GM21576 (cell line): ENCODE data around the gene USPL1.
"Not testable (repeated sequence)": the region's sequence is repeated elsewhere in the genome, so short reads cannot be mapped to it uniquely, and the experiment has no call there.

Source experiments
- ATAC-seq: cut with Tn5 transposase; IDR thresholded peaks from one replicate; pipeline ENCODE4 v1.9.1; 2021; ENCODE audit warnings: mild to moderate bottlenecking, moderate library complexity; ENCODE audit not compliant: unreplicated experiment

The USPL1 gene

DNA sequence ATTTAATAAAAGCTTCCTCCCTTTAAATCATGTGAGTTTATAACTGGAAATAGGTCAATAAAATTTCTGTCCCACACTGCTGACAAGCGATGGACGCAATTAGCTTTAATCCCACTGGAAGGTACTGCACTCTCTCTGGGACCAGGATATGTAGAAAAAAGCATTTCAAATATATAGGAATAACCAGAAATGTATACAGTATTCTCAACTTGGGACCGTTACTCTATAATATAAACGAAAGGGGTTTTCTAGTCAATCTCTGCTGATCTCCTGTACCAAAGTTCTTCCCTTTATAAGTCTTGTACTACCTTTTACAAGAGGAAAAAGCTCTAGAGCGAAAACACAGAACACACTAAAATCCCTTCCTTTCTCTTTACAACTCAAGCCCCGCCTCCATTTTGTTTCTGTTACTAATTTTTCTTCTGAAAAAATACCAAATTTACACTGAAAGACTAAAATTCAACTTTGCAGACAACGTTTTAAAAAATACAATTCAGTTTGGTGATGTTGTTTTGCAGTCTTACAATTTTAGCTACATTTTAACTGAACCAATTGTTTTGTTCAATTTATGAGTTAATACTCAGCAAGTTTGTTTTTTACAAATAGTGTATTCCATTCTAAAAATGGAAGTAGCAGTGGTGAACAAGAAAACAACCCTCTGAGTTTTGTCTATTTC is 1.7 kb upstream of the USPL1 start:
- ATAC-seq = no peak

DNA sequence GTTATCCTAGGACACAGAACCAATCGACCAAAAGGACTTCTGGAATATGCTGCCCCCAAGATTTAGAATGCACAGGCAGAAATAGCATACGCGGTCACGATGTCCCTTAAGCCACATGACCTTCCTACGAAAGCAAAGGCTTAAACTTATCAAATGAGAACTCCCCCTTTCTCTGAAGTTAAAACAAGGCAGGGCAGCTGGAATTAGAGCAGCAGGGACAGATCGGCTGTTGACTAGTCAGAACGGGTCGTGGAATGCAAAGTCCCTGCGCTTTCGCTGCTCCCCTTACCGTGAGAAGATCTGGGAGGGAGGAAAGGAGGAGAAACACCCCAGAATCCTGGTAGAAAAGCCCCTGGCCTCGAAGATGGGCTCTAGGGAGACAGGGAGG is 799 bp upstream of the USPL1 start:
- peak; percentile 24 for ATAC-seq

DNA sequence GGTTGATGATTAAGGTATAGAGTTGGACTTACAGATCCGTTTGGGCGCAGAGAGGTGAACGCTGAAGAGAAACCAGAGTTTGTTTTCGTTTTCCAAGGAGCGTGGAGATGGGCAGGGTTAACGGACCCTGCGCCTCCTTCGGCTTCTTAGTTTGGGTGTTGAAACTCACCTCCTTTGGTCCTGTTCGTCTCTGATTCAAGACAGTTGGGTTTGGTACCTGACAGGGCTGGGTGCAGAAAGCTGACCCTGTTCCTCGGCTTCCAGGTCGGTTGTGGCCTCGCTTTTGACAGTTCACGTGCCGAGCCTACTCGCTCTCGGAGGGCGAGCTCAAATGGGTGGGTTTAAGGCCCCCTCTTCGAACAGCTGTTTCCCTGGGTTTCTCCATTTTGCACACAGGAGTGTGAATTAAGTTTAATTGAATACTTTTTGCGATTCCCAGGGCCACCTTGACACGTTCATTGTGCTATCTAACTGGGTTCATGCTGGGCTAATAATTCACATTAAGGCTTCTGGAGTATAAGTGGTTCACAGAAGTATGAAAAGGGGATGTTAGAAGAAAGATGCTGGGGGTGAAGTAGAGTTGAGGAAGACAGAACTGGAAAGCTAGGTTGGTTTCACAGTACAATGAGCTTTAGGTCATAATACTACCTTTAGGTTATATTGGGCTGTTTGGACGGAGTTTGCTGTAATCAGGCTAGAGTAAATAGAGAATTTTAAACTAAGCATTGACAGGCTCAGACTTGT is 638 bp downstream of the USPL1 start:
- no peak for ATAC-seq

DNA sequence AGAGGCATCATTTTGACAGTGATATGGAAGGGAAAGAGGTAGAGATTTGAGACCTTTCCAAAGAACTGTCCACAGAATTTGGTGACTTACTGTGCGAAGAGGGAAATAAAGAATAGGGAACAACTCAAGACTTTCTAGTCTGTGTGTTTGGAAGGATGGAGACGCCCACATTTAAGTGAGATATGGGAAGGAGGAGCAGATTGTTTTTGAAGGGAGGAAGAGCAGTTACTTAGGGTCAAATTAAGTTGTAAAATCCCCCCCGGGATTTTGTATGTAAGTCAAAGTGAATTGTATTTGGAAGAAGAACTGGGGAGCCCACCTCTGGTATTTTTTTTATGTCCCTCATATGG is 1.2 kb downstream of the USPL1 start:
- no peak for ATAC-seq

DNA sequence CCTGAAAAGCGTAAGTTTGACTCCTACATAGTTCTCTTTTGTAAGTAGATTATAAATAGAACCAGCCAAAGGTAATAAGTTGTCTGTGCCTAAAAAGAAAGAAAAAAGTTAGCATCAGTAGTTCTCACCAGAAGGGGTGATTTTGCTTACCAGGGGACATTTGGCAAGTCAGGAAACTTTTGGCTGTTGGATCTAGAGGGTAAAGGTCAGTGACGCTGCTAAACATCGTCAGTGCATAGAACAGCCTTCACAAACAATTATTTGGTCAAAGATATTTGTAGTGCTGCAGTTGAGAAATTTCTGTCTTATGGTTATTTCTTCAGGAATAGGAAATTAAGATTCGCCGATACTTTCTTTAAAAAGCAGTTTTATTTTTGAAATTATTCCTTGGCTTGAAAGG is 2.0 kb downstream of the USPL1 start:
- ATAC-seq = no peak

DNA sequence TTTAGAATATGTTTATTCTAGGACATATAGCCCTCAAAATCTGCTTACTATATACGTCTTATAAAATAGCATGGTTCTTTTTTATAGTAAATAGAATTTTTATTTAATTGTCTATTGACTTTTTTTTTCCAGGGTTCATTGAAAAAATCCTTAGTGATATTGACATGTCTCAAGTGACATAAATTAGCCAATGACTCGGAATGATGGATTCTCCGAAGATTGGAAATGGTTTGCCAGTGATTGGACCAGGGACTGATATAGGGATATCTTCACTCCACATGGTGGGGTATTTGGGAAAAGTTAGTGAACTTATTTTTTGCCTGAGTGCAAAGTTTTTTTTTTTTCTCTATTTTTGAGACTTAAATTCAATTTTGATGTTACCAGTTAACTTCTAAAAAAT is 3.2 kb downstream of the USPL1 start:
- no peak for ATAC-seq

DNA sequence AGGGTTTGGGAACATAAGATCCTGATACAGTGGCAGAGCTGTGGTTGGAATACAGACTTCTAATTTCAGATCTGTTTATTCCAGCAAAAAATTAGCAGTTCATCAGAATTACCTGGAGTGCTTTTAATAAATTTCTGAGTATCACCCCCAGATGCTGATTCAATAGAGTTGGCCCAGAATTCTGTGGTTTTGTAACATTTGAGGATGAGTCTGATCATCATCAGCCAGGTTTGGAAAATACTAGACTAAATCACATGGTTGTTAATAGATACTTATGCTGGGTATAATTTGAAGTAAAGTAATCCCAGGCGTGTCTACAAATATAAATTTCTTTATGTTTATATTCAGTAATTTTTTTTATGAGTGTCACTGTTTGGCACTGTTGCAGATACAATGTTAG is 4.8 kb downstream of the USPL1 start:
- ATAC-seq = no peak

DNA sequence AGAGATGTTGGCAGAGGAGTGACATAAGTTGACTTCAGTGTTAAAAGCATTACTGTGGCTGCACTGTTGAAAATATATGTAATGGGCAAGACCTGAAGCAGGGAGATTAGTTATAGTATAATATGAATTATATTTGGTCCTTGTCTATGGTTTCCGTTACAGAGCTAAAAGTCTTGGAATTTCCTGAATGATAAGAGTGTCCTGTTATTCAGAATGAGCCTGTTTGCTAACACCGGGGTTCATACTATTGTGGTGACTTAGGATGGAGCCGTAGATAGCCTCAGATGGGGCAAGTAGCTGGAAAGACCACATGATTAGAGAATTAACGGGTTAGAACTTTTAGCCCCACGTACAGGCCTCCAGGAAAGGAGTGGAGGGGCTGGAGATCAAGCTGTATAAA is 5.7 kb downstream of the USPL1 start:
- no peak for ATAC-seq

DNA sequence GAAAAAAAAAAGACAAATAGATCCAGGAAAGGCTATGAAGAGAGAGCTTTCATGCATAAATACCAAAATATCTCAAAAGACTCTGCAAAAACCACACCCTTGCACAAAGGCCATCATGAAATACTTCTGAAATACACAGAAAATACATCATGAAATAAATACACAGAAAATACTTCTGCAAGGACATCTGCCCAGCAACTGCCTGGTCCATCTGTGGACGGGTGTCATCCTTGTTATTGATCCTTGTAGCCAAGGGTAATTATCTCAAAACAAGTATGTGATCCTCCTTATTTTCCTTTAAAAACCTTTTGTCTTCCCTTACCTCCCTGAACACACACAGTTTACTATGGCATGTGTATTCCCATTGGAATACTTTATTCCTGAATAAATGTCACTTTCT is 6.9 kb downstream of the USPL1 start:
- no peak for ATAC-seq

DNA sequence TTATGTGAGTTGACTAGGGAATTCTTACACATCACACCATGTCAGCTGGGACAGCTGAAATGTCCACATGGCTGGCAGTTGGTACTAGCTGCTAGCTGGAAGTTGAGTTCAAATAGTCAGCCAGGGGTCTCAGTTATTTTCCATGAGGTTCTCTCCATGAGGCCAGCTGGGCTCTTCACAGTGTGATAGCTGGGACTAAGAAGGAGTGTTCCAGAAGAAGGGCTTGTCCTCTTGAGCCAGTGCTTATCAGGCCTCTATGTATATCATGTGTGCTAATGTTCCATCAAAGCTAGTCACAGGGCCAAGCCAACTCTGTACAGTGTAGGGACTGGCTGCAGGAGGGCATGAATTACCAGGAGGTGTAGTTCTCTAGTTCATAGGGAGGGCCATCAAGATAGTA is 11.8 kb downstream of the USPL1 start:
- ATAC-seq = no peak

DNA sequence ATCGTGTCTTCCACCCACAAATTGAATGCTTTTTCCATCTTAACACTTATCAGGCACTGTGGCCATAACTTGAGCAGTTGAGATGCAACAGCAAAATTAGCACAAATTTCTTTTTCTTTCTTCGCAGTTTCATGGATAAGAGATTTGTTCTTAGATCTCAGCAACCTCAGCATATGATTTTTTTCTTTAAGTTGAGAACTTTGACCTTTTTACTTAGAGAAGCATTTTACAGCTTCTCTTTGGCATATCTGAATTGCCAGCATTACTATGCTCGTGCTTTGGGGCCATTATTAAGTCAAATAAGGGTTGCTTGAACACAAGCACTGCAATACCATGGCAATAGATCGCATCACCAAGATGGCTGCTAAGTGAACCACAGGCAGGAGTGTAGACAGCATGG is 16.1 kb downstream of the USPL1 start:
- ATAC-seq = no peak

DNA sequence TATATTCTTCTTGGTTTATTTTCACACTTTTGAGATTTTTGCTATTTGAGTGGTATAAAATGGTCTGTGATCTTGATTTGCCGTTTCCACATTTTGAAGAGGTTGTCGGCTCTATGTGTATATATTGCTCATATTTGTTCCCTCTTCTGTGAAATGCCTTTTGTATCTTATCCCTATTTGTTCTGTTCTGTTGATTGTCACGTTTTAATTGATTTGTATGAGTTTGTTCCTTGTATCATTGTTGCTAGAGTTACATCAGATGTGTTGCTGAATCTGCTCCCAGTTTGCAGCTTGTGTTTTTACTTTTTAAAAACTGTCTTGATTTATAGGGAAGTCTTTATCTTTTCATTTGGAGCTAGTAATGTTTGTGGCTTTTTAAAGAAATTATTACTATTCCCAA is 17.1 kb downstream of the USPL1 start:
- no peak for ATAC-seq

DNA sequence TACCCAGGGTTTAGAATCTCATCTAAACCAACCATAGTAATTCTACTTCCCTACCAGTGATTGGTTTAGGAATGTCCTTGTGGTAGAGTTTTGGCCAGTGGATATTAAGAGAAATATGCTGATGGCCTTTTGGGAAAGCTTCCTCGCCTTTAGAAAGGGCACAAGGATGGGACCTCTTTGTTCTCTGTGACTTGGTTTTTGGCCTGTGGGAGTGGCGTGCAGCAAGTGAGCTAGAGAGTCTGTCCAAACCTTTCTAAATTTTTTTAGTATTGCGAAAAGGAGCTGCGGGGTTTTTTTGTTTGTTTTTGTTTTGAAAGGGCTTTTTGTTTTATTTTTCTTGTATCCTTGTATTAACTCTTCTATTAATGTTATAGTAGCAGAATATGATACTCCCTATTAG is 20.6 kb downstream of the USPL1 start:
- ATAC-seq = no peak

DNA sequence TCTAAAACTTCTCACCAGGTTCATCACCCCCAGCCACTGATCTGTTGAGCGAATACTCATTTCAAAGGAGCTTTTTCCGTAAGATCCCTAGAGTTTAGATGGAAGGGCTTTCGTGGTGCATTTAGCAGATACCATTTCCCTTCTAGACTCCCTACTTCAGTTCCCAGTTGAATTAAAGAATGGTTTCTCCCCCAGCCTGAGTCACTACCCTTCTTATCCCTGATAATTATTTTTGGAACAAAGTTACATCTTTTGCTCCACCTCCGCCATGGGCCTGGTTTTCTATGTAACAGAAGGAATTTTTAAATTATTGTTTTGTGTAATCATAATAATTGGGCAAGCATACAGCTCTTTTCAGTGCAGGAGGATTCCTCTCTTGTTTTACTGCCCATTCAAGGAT is 22.0 kb downstream of the USPL1 start:
- ATAC-seq = no peak

DNA sequence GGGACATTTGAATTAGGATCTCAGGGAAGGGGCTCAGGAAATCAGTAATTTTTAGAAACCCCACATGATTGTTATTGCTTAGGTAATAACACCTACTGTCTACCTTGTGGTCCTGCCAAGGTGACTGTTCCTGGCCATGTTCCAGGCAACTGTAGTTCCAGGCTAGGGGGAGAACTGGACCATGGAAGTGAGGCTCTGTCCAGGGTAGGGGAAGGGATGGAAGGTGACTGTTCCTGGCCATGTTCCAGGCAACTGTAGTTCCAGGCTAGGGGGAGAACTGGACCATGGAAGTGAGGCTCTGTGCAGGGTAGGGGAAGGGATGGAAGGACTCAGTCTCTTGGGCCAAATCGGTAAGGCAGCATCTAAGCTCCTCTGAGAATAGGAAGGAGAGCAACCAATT is 23.5 kb downstream of the USPL1 start:
- ATAC-seq = not testable (repeated sequence)

DNA sequence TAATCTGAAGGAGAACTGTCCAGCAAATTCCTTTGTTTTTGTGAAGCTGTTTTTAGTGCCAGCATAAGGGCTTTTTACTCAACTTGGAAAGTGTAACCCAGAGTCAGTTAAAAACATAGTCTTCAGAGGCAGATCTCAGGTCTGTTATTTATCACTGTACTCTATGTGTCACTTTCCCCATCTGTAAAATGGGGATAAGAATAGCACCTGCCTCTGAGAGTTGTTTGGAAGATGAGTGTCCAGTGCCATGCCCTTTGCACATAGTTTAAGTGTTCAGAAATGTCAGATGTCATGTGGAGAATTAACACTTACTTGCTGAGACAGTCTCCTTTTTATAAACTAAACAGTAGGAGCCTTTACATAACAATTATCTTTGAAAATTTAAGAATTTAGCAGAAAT is 27.9 kb downstream of the USPL1 start:
- no peak for ATAC-seq

DNA sequence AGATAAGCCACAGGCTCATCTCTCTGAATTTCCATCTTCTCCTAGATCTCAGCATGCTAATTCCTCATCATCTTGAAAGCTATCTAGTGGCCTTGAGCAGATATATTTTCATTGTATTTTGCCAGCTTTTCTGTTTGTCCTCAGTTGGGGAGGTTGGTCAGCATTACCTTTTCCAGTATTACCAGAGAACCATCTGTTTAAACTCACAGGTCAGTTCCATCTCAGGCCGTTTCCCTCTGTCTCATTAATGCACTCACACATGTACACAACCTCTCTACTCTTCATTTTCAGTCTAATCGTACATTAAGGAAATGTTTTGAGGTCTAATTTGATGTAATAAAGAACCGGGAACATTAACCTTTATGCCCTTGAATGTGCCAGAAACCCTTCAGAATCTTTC is 29.7 kb downstream of the USPL1 start:
- ATAC-seq = no peak

DNA sequence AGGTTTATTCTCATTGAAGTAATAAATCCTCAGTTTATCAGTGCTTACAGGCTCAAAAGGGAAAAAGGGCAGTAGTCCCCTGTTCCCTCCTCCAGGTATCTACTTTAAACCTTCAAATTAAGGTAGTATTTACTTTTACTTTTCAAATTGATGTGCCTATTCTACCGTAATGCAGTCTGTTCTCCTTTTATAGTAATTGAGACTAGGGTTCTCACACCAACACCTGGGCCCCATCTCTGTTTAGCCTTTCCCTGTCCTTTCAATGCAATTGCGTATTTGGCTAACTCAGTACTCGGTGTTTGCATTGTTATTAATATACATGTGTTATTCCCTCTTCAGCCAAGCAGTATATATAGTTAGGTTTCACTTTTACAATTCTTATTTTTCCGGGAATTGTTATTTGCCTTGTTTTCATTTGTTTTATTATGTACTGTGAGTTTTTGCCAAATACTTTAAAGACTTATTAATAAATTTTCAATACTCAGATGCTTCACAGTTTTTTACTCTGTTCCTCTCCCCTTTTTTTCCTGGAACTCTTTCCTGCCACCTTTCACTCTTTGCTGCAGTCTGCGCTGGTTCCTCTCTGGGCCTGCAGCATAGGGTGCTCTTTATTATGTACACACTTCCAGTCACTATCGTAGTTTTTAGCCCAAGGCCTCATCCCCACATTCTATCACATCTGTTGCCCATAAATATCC is 30.3 kb downstream of the USPL1 start:
- no peak for ATAC-seq

DNA sequence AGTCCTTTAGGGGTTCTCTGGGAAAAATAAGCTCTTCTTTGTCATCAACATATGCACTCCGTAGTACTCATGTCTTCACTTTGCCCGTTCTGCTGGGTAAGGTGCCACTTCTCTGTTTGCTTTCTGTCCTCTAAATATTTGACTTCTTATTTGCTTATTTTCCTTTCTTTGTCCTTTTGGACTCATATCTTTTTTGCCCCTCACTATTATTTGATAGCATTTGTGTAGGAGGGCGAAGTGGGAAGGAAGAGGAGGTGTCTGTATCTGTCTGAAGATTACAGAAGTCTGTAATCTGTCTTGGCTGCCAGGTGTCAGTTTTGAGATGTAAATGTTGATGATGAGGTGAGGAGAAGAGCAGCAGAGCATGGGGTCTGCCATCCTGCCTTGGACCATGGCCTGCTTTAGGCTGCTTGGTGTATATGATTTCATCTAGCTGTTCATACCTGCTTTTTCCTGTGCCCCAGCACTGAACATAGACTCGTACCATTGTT is 30.8 kb downstream of the USPL1 start:
- no peak for ATAC-seq

DNA sequence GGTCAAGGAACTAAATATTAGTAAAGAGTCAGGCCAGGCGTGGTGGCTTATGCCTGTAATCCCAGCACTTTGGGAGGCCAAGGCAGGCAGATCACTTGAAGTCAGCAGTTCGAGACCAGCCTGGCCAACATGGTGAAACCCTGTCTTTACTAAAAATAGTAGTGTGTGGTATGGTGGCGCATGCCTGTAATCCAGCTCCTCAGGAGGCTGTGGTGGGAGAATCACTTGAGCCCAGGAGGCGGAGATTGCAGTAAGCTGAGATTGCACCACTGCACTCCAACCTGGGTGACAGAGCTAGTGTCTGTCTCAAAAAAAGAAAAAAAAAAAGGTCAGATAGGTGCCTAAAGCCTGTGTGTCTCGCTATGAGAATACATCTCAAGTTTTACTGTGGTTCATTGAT is 33.9 kb downstream of the USPL1 start:
- not testable (repeated sequence) for ATAC-seq

DNA sequence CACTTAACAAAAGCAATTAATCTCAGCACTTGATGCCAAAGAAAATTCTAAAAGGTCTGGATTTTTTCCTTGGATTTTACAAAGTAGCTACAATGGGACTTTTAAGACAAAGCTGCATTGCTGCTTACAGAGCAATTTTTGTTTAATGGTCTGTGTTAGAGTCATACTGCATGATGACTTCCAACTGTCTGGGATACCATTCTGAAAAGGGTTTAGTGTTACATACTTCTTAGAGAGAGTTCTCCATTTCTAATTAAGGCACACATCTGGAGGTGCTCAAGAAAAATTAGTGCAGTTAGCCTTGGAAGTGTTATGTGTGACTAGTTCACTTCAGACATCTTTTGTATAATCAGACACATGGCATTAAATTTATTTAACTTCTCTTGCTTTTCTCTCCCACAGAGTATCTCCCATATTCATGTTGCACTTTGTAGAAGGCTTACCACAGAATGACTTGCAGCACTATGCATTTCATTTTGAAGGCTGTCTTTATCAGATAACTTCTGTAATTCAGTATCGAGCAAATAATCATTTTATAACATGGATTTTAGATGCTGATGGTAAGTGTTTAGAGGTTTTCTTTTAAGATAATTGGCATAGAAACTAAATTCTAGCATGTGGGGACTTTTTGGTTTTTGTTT is 35.1 kb downstream of the USPL1 start:
- no peak for ATAC-seq

DNA sequence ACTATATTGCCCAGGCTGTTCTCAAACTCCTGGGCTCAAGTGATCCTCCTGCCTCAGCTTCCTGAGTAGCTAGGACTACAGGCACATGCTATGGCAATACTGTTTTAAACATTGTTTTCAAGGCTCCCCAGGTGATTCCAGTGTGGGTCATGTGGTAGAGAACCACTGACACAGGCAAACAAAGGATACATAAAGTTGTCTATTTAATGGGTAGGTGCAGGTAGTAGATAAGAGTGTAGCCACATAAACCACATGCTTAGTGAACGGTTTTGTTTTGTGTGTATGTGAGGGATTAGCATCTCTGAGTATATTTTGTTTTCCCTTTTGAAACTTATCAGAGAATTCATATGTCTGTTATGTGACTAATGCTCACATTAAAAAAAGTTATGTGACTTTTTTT is 36.7 kb downstream of the USPL1 start:
- ATAC-seq = no peak
